MM.1S (cell line): Measurements from ENCODE around the gene WWC2.

Experiments used
- DNase-seq: peaks from one replicate; pipeline ENCODE4 v3.0.0-alpha.2; 2015
- H2AFZ ChIP-seq: fragments of 300-600 bp; sonication (generic); 2 replicates; pipeline ENCODE4 v1.6.0; 2016; ENCODE audit warnings: antibody characterized with exemption, low read length
- H3F3A ChIP-seq: fragments of 300-600 bp; sonication (generic); 2 replicates; pipeline ENCODE4 v1.6.1; 2016; ENCODE audit warnings: mild to moderate bottlenecking, antibody characterized with exemption, low read length, moderate library complexity, mixed read lengths; ENCODE audit not compliant: insufficient read depth
- H3K27ac ChIP-seq: fragments of 300-600 bp; sonication (generic); 2 replicates; pipeline ENCODE4 v1.5.1; 2016; ENCODE audit warnings: mild to moderate bottlenecking, low read length
- H3K27me3 ChIP-seq: fragments of 300-600 bp; sonication (generic); replicated peaks from 2 replicates; pipeline ENCODE4 v1.6.0; 2016; ENCODE audit warnings: low read length; ENCODE audit not compliant: insufficient read depth
- H3K36me3 ChIP-seq: fragments of 300-600 bp; sonication (generic); replicated peaks from 2 replicates; pipeline ENCODE4 v1.6.1; 2016; ENCODE audit warnings: mild to moderate bottlenecking, low read length, mixed read lengths; ENCODE audit not compliant: insufficient read depth
- H3K4me1 ChIP-seq: fragments of 300-600 bp; sonication (generic); 2 replicates; pipeline ENCODE4 v1.6.1; 2016; ENCODE audit warnings: low read length, mixed read lengths
- H3K4me2 ChIP-seq: fragments of 300-600 bp; sonication (generic); 2 replicates; pipeline ENCODE4 v1.6.0; 2016; ENCODE audit warnings: low read depth, low read length
- H3K4me3 ChIP-seq: fragments of 300-600 bp; sonication (generic); 2 replicates; pipeline ENCODE4 v1.5.1; 2016; ENCODE audit warnings: low read length, mixed read lengths
- H3K79me2 ChIP-seq: fragments of 300-600 bp; sonication (generic); 2 replicates; pipeline ENCODE4 v1.6.1; 2016; ENCODE audit warnings: mixed run types, low read length, mixed read lengths
- H3K9ac ChIP-seq: fragments of 300-600 bp; sonication (generic); 2 replicates; pipeline ENCODE4 v1.6.1; 2016; ENCODE audit warnings: low read length, mixed read lengths
- H3K9me2 ChIP-seq: fragments of 300-600 bp; sonication (generic); replicated peaks from 2 replicates; pipeline ENCODE4 v1.6.1; 2016; ENCODE audit warnings: mild to moderate bottlenecking, low read length, mixed read lengths; ENCODE audit not compliant: insufficient read depth
- H3K9me3 ChIP-seq: fragments of 300-600 bp; sonication (generic); replicated peaks from 2 replicates; pipeline ENCODE4 v1.6.1; 2016; ENCODE audit warnings: mild to moderate bottlenecking, low read length, mixed read lengths; ENCODE audit not compliant: insufficient read depth
- H4K20me1 ChIP-seq: fragments of 300-600 bp; sonication (generic); 2 replicates; pipeline ENCODE4 v1.6.1; 2016; ENCODE audit warnings: mild to moderate bottlenecking, low read length, moderate library complexity, mixed read lengths; ENCODE audit not compliant: insufficient read depth
- CTCF ChIP-seq: fragments of 300-600 bp; sonication (generic); IDR thresholded peaks from 2 replicates; pipeline ENCODE4 v1.5.1; 2016; ENCODE audit warnings: antibody characterized with exemption, low read length, mixed read lengths
- EZH2 ChIP-seq: fragments of 300-600 bp; sonication (generic); optimal IDR thresholded peaks from 2 replicates; pipeline ENCODE3; 2017; ENCODE audit warnings: low read depth, mild to moderate bottlenecking, antibody characterized with exemption, low read length, mixed read lengths
- EZH2phosphoT487 ChIP-seq: fragments of 300-600 bp; sonication (generic); IDR thresholded peaks from 2 replicates; pipeline ENCODE4 v1.6.1; 2018; ENCODE audit warnings: antibody characterized with exemption, low read length

Gene WWC2

GRCh38 chr4:183072176-183072575, 26.9 kb upstream of the WWC2 start:
- Histone ChIP-seq H3K9ac (no peak overlapping the region), H3K9me2 (no peaks in the 10 kb centered on the region), H3F3A (no peaks in the 10 kb centered on the region), H3K79me2 (no peaks in the 10 kb centered on the region), H3K9me3 (no peaks in the 10 kb centered on the region), H3K27ac (no peak overlapping the region), H3K4me1 (no peaks in the 10 kb centered on the region), H3K4me3 (no peak overlapping the region), H4K20me1 (no peaks in the 10 kb centered on the region), H3K27me3 (no peaks in the 10 kb centered on the region), H3K4me2 (no peak overlapping the region), H2AFZ (no peak overlapping the region), H3K36me3 (no peaks in the 10 kb centered on the region)
- DNase-seq: no peak
- TF ChIP-seq CTCF: no peak
- TF ChIP-seq EZH2phosphoT487: no peak
- TF ChIP-seq EZH2: no peak

- H3K36me3 ChIP-seq: no peaks in the 10 kb centered on the region
- no peak for TF ChIP-seq EZH2
- TF ChIP-seq EZH2phosphoT487: no peak
- no peak for TF ChIP-seq CTCF
- no peaks in the 10 kb centered on the region for H4K20me1 ChIP-seq
- H2AFZ ChIP-seq: no peak overlapping the region
- no peaks in the 10 kb centered on the region for H3K27me3 ChIP-seq
- no peak overlapping the region for H3K4me3 ChIP-seq
- H3K79me2 ChIP-seq: no peaks in the 10 kb centered on the region
- H3K9me3 ChIP-seq: no peaks in the 10 kb centered on the region
- no peak overlapping the region for H3K4me2 ChIP-seq
- H3K9ac ChIP-seq: no peak overlapping the region
- no peak overlapping the region for H3K27ac ChIP-seq
- H3F3A ChIP-seq: no peaks in the 10 kb centered on the region
- no peaks in the 10 kb centered on the region for H3K9me2 ChIP-seq
- H3K4me1 ChIP-seq: no peaks in the 10 kb centered on the region
- DNase-seq: no peak
Observed at GRCh38 chr4:183073838-183074145, 25.3 kb upstream of the WWC2 start.

- Histone ChIP-seq H3K4me1 (no peaks in the 10 kb centered on the region), H3K9me3 (no peaks in the 10 kb centered on the region), H3K9me2 (no peaks in the 10 kb centered on the region), H3K27ac (no peak overlapping the region), H3K79me2 (no peaks in the 10 kb centered on the region), H2AFZ (no peak overlapping the region), H3K4me2 (no peak overlapping the region), H3F3A (no peaks in the 10 kb centered on the region), H4K20me1 (no peaks in the 10 kb centered on the region), H3K36me3 (no peaks in the 10 kb centered on the region), H3K4me3 (no peak overlapping the region), H3K27me3 (no peaks in the 10 kb centered on the region), H3K9ac (no peak overlapping the region)
- TF ChIP-seq EZH2 (no peak), EZH2phosphoT487 (no peak)
- no peak for DNase-seq
Observed at GRCh38 chr4:183074288-183074990, 24.6 kb upstream of the WWC2 start.

- TF ChIP-seq EZH2 (no peak), CTCF (no peak), EZH2phosphoT487 (no peak)
- no peaks in the 10 kb centered on the region for H4K20me1 ChIP-seq
- H3K9ac ChIP-seq: no peak overlapping the region
- no peak overlapping the region for H2AFZ ChIP-seq
- H3K4me2 ChIP-seq: no peak overlapping the region
- no peak overlapping the region for H3K27ac ChIP-seq
- H3K79me2 ChIP-seq: no peaks in the 10 kb centered on the region
- no peaks in the 10 kb centered on the region for H3F3A ChIP-seq
- H3K9me2 ChIP-seq: no peaks in the 10 kb centered on the region
- H3K27me3 ChIP-seq: no peaks in the 10 kb centered on the region
- no peaks in the 10 kb centered on the region for H3K9me3 ChIP-seq
- H3K4me1 ChIP-seq: no peaks in the 10 kb centered on the region
- no peak for DNase-seq
- no peaks in the 10 kb centered on the region for H3K36me3 ChIP-seq
- H3K4me3 ChIP-seq: no peak overlapping the region
Observed at GRCh38 chr4:183078634-183079033, 20.4 kb upstream of the WWC2 start.
